AG04450 (cell line): ENCODE measurements around the gene SLC51A. TPM values are rescaled to one million over a fixed set of nuclear protein-coding genes. Genes with fewer than 3 reads are reported as not detected.

Experiments used
- CTCF ChIA-PET: fragments of 300-600, 350-600 bp; formaldehyde crosslinking; extraction: SDS; loops from one replicate; lab custom pipeline; 2022; ENCODE audit warnings: antibody characterized with exemption, inconsistent platforms; lab: Charles Lee
- POLR2A ChIA-PET: fragments of 350-600 bp; formaldehyde crosslinking; extraction: SDS; loops from one replicate; lab custom pipeline; 2021; ENCODE audit warnings: antibody characterized with exemption, inconsistent platforms; lab: Yijun Ruan, JAX
- DNase-seq: peaks from one replicate; pipeline ENCODE4 v3.0.0-alpha.2; 2011; ENCODE audit warnings: low read depth, low spot score
- H3K27ac ChIP-seq: one replicate; pipeline ENCODE4 v1.5.1; 2012; ENCODE audit warnings: low read depth, low read length, control low read depth
- H3K27me3 ChIP-seq: one replicate; pipeline ENCODE4 v1.6.0; 2012; ENCODE audit warnings: low read length; ENCODE audit not compliant: control insufficient read depth, insufficient read depth
- H3K4me3 ChIP-seq: 2 replicates; pipeline ENCODE4 v1.5.1; 2011; ENCODE audit warnings: mild to moderate bottlenecking, low read depth, low read length, control low read depth
- H3K9me3 ChIP-seq: 2 replicates; pipeline ENCODE4 v1.5.1; 2012; ENCODE audit warnings: low read length; ENCODE audit not compliant: control insufficient read depth, insufficient read depth
- CTCF ChIP-seq: IDR thresholded peaks from 2 replicates; pipeline ENCODE4 v1.5.1; 2011; ENCODE audit warnings: low read depth, low read length, control low read depth, inconsistent platforms
- polyA plus RNA-seq: library from polyadenylated mRNA; depleted of rRNA; stranded (reverse); fragments of >200 nt; gene quantifications from 2 replicates; pipeline ENCODE4 v1.2.3, GENCODE V29; 2011

Gene SLC51A
- polyA plus RNA-seq, 1 experiment = not detected

- TF ChIP-seq CTCF = no peak
- Histone ChIP-seq H3K4me3 (no peak overlapping the region), H3K9me3 (peaks cover 3% of the 10 kb centered on the region; the same call in 1 of the 2 replicates), H3K27me3 (peaks cover 7% of the 10 kb centered on the region), H3K27ac (no peak overlapping the region)
- ChIA-PET POLR2A (no interaction called here), CTCF (no interaction called here)
- no peak for DNase-seq
These were observed 11.5 kb downstream of the SLC51A start for GRCh38 chr3:196227629-196228493.

- Histone ChIP-seq H3K27me3 (no peaks in the 10 kb centered on the region), H3K27ac (no peak overlapping the region), H3K4me3 (no peak overlapping the region), H3K9me3 (no peaks in the 10 kb centered on the region)
- ChIA-PET POLR2A (no interaction called here), CTCF (interaction anchor here (0.5 kb wide), 1 partner anchor 21 kb away, joined by 3 read pairs; no protein-coding TSS in a partner anchor)
- no peak for TF ChIP-seq CTCF
- DNase-seq = no peak
These were observed 16.0 kb downstream of the SLC51A start for GRCh38 chr3:196232154-196232881.

GRCh38 chr3:196232882-196233251 lies 16.5 kb downstream of the SLC51A start:
- no peak for DNase-seq
- Histone ChIP-seq H3K27ac (no peak overlapping the region), H3K27me3 (no peaks in the 10 kb centered on the region), H3K9me3 (no peaks in the 10 kb centered on the region), H3K4me3 (no peak overlapping the region)
- ChIA-PET POLR2A (no interaction called here), CTCF (interaction anchor here (0.5 kb wide), 1 partner anchor 20 kb away, joined by 3 read pairs; no protein-coding TSS in a partner anchor)
- no peak for TF ChIP-seq CTCF

- H3K27me3 ChIP-seq = no peaks in the 10 kb centered on the region
- POLR2A ChIA-PET = no interaction called here
- CTCF ChIA-PET = interaction anchor here (0.6 to 1.2 kb wide), 2 partner anchors 18 to 163 kb away, joined by 3 to 5 read pairs; no protein-coding TSS in a partner anchor
These were observed 19.3 kb downstream of the SLC51A start for GRCh38 chr3:196235452-196236122.

More at GRCh38 chr3:196235452-196236122, 19.3 kb downstream of the SLC51A start:
- no peak overlapping the region for H3K27ac ChIP-seq
- DNase-seq = no peak
- H3K4me3 ChIP-seq = no peak overlapping the region
- H3K9me3 ChIP-seq = no peaks in the 10 kb centered on the region; the same call in 1 of the 2 replicates
- no peak for TF ChIP-seq CTCF
